Activated naive CD4-positive, alpha-beta T cell treated with anti-CD3 and anti-CD28 coated beads, Interleukin-2, amount 50 U/mL, for 72 hours (primary cell): ENCODE data around the gene CENPX. TPM values are rescaled to one million over a fixed set of nuclear protein-coding genes. Genes with fewer than 3 reads are reported as not detected.
"Not testable (repeated sequence)": the region's sequence is repeated elsewhere in the genome, so short reads cannot be mapped to it uniquely, and the experiment has no call there.

ENCODE experiments used
- ATAC-seq, 2 donors: fragments of 150-1000 bp; cut with Tn5 transposase; 2 replicates each; pipeline ENCODE4 v1.10.0; 2021; ENCODE audit warnings: mild to moderate bottlenecking in 2 of 2, moderate library complexity in 2 of 2
- DNase-seq, 2 donors: peaks; one replicate each; pipeline ENCODE4 v3.0.0; 2021 to 2022; ENCODE audit warnings: low spot score in 2 of 2
- H3K27ac Mint-ChIP-seq, 2 donors: one replicate each; pipeline ENCODE4 v1.8.0; 2022; ENCODE audit warnings: mild to moderate bottlenecking in 2 of 2, mixed read lengths in 2 of 2
- H3K36me3 Mint-ChIP-seq, 2 donors: one replicate each; pipeline ENCODE4 v1.8.0; 2022; ENCODE audit warnings: mixed read lengths in 2 of 2
- H3K9me3 Mint-ChIP-seq, 2 donors: one replicate each; pipeline ENCODE4 v1.8.0; 2022; ENCODE audit warnings: mixed read lengths in 2 of 2
- total RNA-seq, 2 donors: library from RNA; stranded (reverse); gene quantifications; one replicate each; pipeline ENCODE4 v1.2.3, GENCODE V29; 2022

CENPX gene
- total RNA-seq, 2 donors from 2014 or later: 47.8 to 62.7 TPM

DNA sequence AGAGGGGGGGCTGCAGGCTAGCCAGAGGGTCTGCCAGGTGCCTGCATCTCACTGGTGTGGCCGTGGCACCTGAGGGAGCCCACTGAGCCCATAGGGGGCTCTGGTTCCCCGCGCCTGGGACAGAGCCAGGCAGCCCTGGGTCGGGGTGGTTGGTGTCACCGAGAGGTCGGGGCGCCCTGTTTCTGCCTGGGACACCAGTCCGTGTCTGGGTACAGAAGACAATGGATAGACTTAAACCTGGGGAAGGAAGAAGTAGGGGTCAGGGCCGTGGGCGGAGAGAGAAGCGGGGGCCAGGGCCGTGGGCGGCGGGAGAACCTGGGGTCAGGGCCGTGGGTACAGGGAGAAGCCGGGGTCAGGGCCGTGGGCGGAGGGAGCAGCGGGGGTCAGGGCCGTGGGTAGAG, 25.9 kb upstream of the CENPX start:
- DNase-seq: no peak
- Mint-ChIP-seq H3K36me3 (no peaks in the 10 kb centered on the region), H3K9me3 (no peaks in the 10 kb centered on the region), H3K27ac (peak overlapping the region in 1 of 2 donors; percentile 29)
- no peak for ATAC-seq

DNA sequence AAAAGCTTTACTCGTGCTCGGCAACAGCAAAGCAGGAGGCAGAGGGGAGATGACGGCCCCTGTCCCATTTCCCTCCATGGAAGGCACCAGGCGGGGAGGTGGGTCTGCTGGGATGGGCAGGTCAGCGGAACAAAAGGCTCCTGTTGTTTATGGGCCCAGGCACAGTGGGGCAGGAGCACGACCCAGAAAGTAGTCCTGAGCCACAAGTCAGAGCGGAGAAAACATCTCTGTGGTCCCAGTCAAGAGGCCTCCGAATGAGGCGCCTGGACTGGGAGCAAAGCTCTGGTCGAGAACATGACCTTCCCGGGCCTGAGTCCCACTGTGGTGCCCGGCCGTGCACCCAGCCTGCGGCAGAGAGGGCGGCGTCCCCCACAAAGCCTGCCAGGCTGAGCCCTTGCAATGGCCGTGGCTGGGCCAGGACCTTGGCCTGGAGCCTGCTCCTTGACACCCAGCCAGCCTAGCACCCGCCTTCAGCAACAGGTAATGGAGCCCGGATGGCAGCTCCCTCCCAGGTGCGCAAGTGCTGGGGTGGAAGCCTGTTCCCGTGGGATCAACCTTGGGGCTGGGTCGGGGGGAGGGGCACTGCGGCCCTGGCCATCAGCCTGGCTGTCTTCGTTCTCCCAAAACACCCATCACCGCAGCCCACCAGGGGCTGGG, 25.4 kb upstream of the CENPX start:
- no peak for DNase-seq
- H3K9me3 Mint-ChIP-seq: no peaks in the 10 kb centered on the region

DNA sequence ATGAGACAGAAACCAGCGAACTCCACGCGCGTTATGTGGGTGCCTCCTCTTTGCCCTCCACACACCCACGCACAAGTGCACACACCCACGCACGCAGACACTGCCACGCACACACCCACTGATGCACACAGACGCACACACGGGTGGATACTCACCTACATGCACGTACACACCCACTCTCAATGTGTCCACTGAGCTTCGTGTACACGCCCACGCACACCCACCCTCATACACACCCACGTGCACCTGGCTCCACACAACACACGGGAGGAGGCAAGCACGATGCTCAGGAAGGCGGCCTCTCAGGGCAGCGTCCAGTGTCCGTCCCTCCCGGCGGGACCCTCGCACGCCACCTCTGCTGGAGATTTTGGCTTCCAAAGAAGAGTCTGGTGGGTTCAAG, 24.7 kb upstream of the CENPX start:
- no peaks in the 10 kb centered on the region for H3K36me3 Mint-ChIP-seq
- ATAC-seq (no peak), DNase-seq (no peak)
- H3K9me3 Mint-ChIP-seq: no peaks in the 10 kb centered on the region
- no peak overlapping the region for H3K27ac Mint-ChIP-seq

More for the DNA sequence above, 25.4 kb upstream of the CENPX start:
- ATAC-seq: no peak
- H3K36me3 Mint-ChIP-seq: no peaks in the 10 kb centered on the region
- H3K27ac Mint-ChIP-seq: no peak overlapping the region

DNA sequence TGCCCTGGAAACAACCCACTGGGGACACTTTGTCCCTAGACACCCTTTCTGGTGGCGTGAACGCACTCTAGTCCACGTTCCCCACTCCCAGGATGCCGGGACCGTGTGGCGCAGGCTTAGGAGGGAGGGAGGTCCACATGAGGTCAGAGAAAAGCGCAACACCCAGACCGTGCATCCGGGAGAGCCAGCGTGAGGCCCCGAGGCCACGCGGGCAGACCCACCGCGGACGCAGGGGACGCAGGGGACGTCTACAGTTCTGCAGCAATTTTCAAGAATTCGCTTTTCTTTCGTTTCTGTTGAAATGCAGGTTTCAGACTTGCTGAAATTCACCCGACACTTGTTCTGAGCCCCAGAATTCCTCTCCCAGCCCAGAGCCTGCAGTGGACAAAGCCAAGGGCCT, 24.2 kb upstream of the CENPX start:
- Mint-ChIP-seq H3K27ac (no peak overlapping the region), H3K9me3 (no peaks in the 10 kb centered on the region), H3K36me3 (no peaks in the 10 kb centered on the region)
- DNase-seq (no peak), ATAC-seq (no peak)

DNA sequence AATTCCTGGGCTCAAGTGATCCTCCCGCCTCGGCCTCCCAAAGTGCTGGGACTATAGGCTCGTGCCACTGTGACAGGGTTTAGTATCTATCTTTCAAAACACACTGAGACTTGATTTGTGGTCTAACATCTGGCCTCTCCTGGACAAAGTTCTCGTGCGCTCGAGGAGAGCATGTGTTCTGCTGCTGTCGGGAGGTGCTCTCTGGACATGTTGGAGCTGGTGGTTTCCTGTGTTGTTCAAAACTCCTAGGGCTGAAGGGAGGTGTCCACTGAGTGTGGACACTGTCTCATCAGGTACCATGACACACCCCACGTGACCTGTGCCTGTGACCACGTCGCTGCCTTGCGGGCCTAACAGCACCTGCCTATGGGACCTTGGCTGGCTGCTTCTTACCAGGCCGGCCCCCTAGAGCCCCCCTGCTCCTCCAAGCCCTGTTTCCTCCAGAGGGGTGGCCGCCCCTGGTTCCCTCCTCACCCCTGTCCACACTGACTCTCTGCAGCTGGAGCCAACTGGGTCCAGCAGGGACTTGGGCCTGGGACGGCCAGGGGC, 23.3 kb upstream of the CENPX start:
- ATAC-seq (no peak), DNase-seq (no peak)
- Mint-ChIP-seq H3K36me3 (no peaks in the 10 kb centered on the region), H3K9me3 (no peaks in the 10 kb centered on the region), H3K27ac (no peak overlapping the region)

GRCh38 chr17:82043507-82043906, 20.8 kb upstream of the CENPX start:
- ATAC-seq (no peak), DNase-seq (no peak)
- H3K27ac Mint-ChIP-seq: no peak overlapping the region
- H3K36me3 Mint-ChIP-seq: no peaks in the 10 kb centered on the region
- no peaks in the 10 kb centered on the region for H3K9me3 Mint-ChIP-seq

GRCh38 chr17:82042649-82043048, 20.0 kb upstream of the CENPX start:
- Mint-ChIP-seq H3K36me3 (no peaks in the 10 kb centered on the region), H3K9me3 (no peaks in the 10 kb centered on the region), H3K27ac (no peak overlapping the region)
- DNase-seq: no peak
- ATAC-seq: no peak

DNA sequence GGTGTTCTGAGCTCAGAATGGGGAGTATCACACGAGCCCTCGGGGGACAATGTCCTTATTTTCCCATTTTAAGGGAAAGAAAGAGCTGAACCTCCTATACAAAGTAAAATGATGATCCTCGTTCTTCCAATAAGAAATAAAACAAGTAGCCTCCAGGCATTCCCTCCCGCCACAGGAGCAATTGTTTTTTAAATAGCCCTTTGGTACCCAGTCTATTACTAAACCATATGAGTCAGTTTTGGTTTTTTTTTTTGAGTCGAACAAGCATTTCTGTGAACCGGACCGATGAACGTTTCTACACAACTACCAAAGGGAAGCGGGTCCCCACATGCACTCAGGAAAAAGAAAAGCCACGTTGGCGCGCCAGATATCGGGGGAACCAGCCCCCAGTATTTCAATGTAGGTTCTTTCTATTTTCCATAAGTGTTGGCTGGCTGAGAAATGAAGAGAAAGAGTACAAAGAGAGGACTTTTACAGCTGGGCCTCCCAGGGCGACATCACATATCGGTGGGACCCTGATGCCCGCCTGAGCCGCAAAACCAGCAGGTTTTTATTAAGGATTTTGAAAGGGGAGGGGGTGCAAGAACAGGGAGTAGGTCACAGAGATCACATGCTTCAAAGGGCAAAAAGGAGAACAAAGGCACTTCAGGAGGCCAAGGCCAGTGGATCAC, 18.6 kb upstream of the CENPX start:
- ATAC-seq: no peak
- H3K36me3 Mint-ChIP-seq: no peaks in the 10 kb centered on the region
- no peak overlapping the region for H3K27ac Mint-ChIP-seq
- no peak for DNase-seq
- no peaks in the 10 kb centered on the region for H3K9me3 Mint-ChIP-seq

GRCh38 chr17:82039695-82040299, 17.1 kb upstream of the CENPX start:
- no peak for ATAC-seq

GRCh38 chr17:82038796-82039409, 16.2 kb upstream of the CENPX start:
- not testable (repeated sequence) for ATAC-seq, DNase-seq

More at GRCh38 chr17:82039695-82040299, 17.1 kb upstream of the CENPX start:
- Mint-ChIP-seq H3K27ac (no peak overlapping the region), H3K9me3 (no peaks in the 10 kb centered on the region), H3K36me3 (no peaks in the 10 kb centered on the region)
- DNase-seq: no peak

DNA sequence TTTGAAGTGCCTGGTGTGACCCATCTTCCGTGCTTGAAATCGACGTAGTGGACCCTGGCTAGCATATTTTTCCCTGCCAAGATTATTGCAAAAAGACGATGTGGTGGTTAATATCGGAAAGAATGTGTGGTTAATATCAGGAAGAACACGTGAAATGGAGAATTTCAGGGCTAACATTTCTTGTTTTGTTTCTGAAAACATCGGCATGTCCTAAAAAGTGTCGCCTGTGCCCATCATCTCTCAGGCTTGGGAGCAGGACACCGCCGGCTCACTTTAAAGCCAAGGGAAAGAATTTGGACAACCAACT, 15.2 kb upstream of the CENPX start:
- no peak for ATAC-seq
- H3K9me3 Mint-ChIP-seq: no peaks in the 10 kb centered on the region
- H3K36me3 Mint-ChIP-seq: no peaks in the 10 kb centered on the region

More at GRCh38 chr17:82038796-82039409, 16.2 kb upstream of the CENPX start:
- H3K27ac Mint-ChIP-seq, H3K9me3 Mint-ChIP-seq, H3K36me3 Mint-ChIP-seq: not testable (repeated sequence)

DNA sequence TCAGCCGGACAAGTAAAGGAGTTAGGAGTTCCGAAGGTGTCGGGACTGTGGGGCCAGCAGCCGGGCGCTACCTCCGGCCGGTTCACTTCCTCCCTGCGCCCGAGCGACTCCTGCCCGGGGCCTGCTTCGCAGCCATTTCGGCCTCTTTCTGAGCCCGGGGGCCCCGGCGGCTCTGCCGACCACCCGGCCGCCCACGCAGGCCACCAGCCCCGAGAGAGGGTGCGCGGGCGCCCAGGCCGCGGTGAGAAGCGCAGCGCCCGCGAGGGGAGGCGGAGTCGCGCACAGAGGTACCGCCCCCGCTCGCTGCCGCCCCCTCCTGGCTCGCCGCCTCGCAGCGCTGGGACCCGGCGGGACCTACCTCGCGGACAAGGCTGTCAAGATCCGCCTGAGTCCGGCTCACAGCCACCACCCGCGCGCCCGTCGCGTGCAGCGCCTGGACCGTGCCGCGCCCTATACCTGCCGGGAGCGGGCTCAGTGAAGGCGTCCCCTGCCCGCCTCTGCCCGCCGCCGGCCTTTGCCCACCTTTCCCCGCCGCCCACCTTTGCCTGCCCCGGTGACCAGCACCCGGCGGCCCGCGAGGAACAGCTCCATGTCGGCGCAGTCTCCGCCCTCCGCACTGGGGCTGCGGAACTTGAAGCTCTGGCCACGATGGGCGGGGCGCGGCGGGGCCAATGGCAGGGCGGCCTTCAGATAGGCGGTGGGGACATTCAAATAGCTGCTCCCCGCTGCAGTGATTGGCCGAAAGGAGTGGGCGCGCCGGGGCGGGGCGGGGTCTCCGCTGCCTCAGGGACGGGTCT, 14.6 kb upstream of the CENPX start, which contains the start of gene DCXR:
Gene DCXR, minus strand, starts transcription at position 606 of the 797 bp plus-strand sequence. Its CDS starts 15 bp downstream, at position 591.
- ATAC-seq (peak; percentile 96), DNase-seq (peak; percentile 97 to 98)
- Mint-ChIP-seq H3K27ac (peak within 1 kb of the TSS; percentile 63 to 71), H3K9me3 (no peaks in the 10 kb centered on the region), H3K36me3 (no peaks in the 10 kb centered on the region)

More for the DNA sequence above, 15.2 kb upstream of the CENPX start:
- no peak for DNase-seq
- H3K27ac Mint-ChIP-seq: peak overlapping the region in 1 of 2 donors; percentile 71

- no peak for ATAC-seq
- Mint-ChIP-seq H3K27ac (peak overlapping the region in 1 of 2 donors; percentile 50), H3K9me3 (no peaks in the 10 kb centered on the region), H3K36me3 (no peaks in the 10 kb centered on the region)
- no peak for DNase-seq
Observed at GRCh38 chr17:82036634-82037091, 14.0 kb upstream of the CENPX start.

DNA sequence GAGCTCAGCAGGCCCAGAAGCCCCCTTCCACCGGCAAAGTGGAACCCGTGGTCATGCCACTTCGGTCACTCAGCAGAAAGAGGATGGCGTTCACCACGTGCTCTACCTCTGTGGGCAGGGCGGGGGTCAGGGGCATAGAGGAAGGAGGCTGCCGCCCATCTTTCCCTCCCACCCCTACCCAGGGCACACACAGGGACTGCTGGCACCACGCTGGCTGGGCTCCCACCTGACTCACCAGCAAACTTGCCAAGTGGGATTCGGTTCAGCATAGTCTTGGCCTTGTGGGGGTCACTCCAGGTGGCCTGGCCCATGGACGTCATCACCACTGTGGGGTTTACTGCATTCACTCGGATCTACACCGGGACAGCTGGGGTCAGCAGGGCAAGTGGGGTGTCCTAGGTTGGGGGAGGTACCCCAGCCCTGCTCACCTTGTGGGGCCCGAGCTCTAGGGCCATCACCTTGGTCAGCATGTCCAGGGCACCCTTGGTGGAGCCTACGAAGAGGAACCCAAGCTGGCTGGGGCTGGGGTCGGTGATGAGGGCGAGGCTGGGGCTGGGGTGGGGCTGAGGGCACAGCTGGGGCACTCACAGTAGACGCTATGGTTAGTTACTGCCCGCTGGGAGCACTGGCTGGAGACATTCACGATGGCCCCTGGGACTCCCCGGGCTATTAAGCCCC, 13.4 kb upstream of the CENPX start:
- DNase-seq: no peak
- Mint-ChIP-seq H3K36me3 (no peaks in the 10 kb centered on the region), H3K9me3 (no peaks in the 10 kb centered on the region)

GRCh38 chr17:82035488-82035887, 12.8 kb upstream of the CENPX start:
- no peak for ATAC-seq
- Mint-ChIP-seq H3K27ac (no peak overlapping the region), H3K36me3 (no peaks in the 10 kb centered on the region), H3K9me3 (no peaks in the 10 kb centered on the region)
- DNase-seq: no peak

More for the DNA sequence above, 13.4 kb upstream of the CENPX start:
- no peak for ATAC-seq
- H3K27ac Mint-ChIP-seq: no peak overlapping the region
